ENCODE results near the gene FOXP2.

Gene FOXP2

GRCh38 chr7:114688443-114689055 is 273.9 kb downstream of the FOXP2 start:
- Histone ChIP-seq H3K9me3 (no peaks in the 10 kb centered on the region), H3K36me3 (no peaks in the 10 kb centered on the region), H3K4me3 (ENCODE audit: low read depth, low read length) (no peak overlapping the region), H3K27me3 (no peaks in the 10 kb centered on the region), H3K4me1 (no peaks in the 10 kb centered on the region)
- no peak for TF ChIP-seq CTCF (IDR thresholded peaks at IDR 0.05; ENCODE audit: low read depth, low read length)
- DNase-seq: no peak

GRCh38 chr7:114689406-114689805 is 274.8 kb downstream of the FOXP2 start:
- no peaks in the 10 kb centered on the region for H3K9me3 ChIP-seq
- no peaks in the 10 kb centered on the region for H3K4me1 ChIP-seq
- H3K36me3 ChIP-seq: no peaks in the 10 kb centered on the region
- no peak for DNase-seq
- no peaks in the 10 kb centered on the region for H3K27me3 ChIP-seq
- H3K4me3 ChIP-seq (ENCODE audit: low read depth, low read length): no peak overlapping the region
- no peak for TF ChIP-seq CTCF (IDR thresholded peaks at IDR 0.05; ENCODE audit: low read depth, low read length)

GRCh38 chr7:114691605-114692004 is 277.0 kb downstream of the FOXP2 start:
- Histone ChIP-seq H3K36me3 (no peaks in the 10 kb centered on the region), H3K27me3 (no peaks in the 10 kb centered on the region), H3K4me3 (ENCODE audit: low read depth, low read length) (no peak overlapping the region), H3K9me3 (no peaks in the 10 kb centered on the region), H3K4me1 (no peaks in the 10 kb centered on the region)
- no peak for TF ChIP-seq CTCF (IDR thresholded peaks at IDR 0.05; ENCODE audit: low read depth, low read length)
- DNase-seq: no peak

- no peak for DNase-seq
- no peak for TF ChIP-seq CTCF (IDR thresholded peaks at IDR 0.05; ENCODE audit: low read depth, low read length)
- no peaks in the 10 kb centered on the region for H3K36me3 ChIP-seq
- H3K9me3 ChIP-seq: no peaks in the 10 kb centered on the region
- no peaks in the 10 kb centered on the region for H3K4me1 ChIP-seq
- no peaks in the 10 kb centered on the region for H3K27me3 ChIP-seq
- no peak overlapping the region for H3K4me3 ChIP-seq (ENCODE audit: low read depth, low read length)
Measured at GRCh38 chr7:114695182-114695581, 280.6 kb downstream of the FOXP2 start.

- Histone ChIP-seq H3K4me1 (no peaks in the 10 kb centered on the region), H3K9me3 (no peaks in the 10 kb centered on the region), H3K27me3 (no peaks in the 10 kb centered on the region), H3K4me3 (ENCODE audit: low read depth, low read length) (no peak overlapping the region), H3K36me3 (no peaks in the 10 kb centered on the region)
- TF ChIP-seq CTCF (IDR thresholded peaks at IDR 0.05; ENCODE audit: low read depth, low read length): no peak
- DNase-seq: no peak
Measured at GRCh38 chr7:114700247-114700928, 285.8 kb downstream of the FOXP2 start.

GRCh38 chr7:114703677-114704076 is 289.1 kb downstream of the FOXP2 start:
- Histone ChIP-seq H3K9me3 (no peaks in the 10 kb centered on the region), H3K27me3 (no peaks in the 10 kb centered on the region), H3K36me3 (no peaks in the 10 kb centered on the region), H3K4me3 (ENCODE audit: low read depth, low read length) (no peak overlapping the region), H3K4me1 (no peaks in the 10 kb centered on the region)
- no peak for TF ChIP-seq CTCF (IDR thresholded peaks at IDR 0.05; ENCODE audit: low read depth, low read length)
- no peak for DNase-seq
